ENCODE results near the gene DNM2.

DNA sequence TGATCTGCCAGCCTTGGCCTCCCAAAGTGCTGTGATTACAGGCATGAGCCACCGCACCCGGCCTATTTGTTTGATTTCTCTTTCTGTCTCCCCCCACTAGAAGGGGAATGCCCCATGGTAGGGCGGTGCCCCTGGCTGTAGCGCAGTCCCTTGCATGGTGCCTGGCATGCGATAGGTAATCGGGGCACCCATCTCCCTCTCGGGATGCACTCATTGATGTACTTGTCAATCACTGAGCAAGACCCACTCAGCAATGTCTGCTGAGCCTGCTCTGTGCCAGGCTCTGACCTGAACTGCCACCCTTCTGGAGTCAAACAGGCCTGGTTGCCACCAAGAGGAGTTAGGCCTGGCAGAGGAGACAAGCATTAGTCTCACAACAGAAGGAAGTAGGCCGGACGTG is 19.8 kb downstream of the DNM2 start:
- TF ChIP-seq, protein P1, sequence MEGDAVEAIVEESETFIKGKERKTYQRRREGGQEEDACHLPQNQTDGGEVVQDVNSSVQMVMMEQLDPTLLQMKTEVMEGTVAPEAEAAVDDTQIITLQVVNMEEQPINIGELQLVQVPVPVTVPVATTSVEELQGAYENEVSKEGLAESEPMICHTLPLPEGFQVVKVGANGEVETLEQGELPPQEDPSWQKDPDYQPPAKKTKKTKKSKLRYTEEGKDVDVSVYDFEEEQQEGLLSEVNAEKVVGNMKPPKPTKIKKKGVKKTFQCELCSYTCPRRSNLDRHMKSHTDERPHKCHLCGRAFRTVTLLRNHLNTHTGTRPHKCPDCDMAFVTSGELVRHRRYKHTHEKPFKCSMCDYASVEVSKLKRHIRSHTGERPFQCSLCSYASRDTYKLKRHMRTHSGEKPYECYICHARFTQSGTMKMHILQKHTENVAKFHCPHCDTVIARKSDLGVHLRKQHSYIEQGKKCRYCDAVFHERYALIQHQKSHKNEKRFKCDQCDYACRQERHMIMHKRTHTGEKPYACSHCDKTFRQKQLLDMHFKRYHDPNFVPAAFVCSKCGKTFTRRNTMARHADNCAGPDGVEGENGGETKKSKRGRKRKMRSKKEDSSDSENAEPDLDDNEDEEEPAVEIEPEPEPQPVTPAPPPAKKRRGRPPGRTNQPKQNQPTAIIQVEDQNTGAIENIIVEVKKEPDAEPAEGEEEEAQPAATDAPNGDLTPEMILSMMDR (IDR thresholded peaks at IDR 0.05): no peak
- TF ChIP-seq EP300 (IDR thresholded peaks at IDR 0.05) (no peak), POLR2A (IDR thresholded peaks at IDR 0.05) (no peak), POLR2AphosphoS5 (IDR thresholded peaks at IDR 0.05) (no peak)
